Measurements from ENCODE around the gene MANEA. TPM values are rescaled to one million over a fixed set of nuclear protein-coding genes. Genes with fewer than 3 reads are reported as not detected.
A peak's percentile ranks its signal among the peaks of the same experiment; 100 is the strongest.
"Not testable (repeated sequence)": the region's sequence is repeated elsewhere in the genome, so short reads cannot be mapped to it uniquely, and the experiment has no call there.

Gene MANEA
- total and polyA plus RNA-seq, 4 donors: 2.4 to 15.4 (median 8.3) TPM

- H3K27ac ChIP-seq (ENCODE audit: low read depth in 1 of 2, low read length in 1 of 2): peak overlapping the region in 1 of 2 donors; percentile 73
- H3K9me3 ChIP-seq (ENCODE audit: control insufficient read depth in 4 of 4, insufficient read depth in 3 of 4, low read length in 3 of 4): no peaks in the 10 kb centered on the region
- WGBS, 2 donors: 3 to 7% methylated on average over 5 of the region's 5 CpGs
- peaks cover 0 to 3% (median 0%) of the 10 kb centered on the region in 5 donors for H3K4me1 ChIP-seq (ENCODE audit: control insufficient read depth in 5 of 5, insufficient read depth in 5 of 5, low read length in 5 of 5)
- peak; percentile 35 for ATAC-seq (ENCODE audit: insufficient read depth, low FRiP score)
- no peaks in the 10 kb centered on the region for H3K36me3 ChIP-seq (ENCODE audit: control insufficient read depth in 4 of 4, insufficient read depth in 4 of 4, low read length in 4 of 4)
- DNase-seq: peak in 2 of 3 donors; percentile 68 to 74
- H3K27me3 ChIP-seq (ENCODE audit: control insufficient read depth in 3 of 3, insufficient read depth in 3 of 3, low read length in 2 of 3): no peaks in the 10 kb centered on the region
- H3K9ac ChIP-seq (ENCODE audit: insufficient read depth in 1 of 2, low read length in 2 of 2): peak overlapping the region; percentile 30 to 97
- no peak overlapping the region for H3K4me3 ChIP-seq
- TF ChIP-seq CTCF (IDR thresholded peaks at IDR 0.05; ENCODE audit: control extremely low read depth, extremely low read depth): no peak
These were observed 927 bp upstream of the MANEA start for GRCh38 chr6:95576218-95576997.

GRCh38 chr6:95576998-95577303 lies 384 bp upstream of the MANEA start:
- Histone ChIP-seq H3K9ac (ENCODE audit: insufficient read depth in 1 of 2, low read length in 2 of 2) (peak overlapping the region; percentile 30 to 97), H3K27ac (ENCODE audit: low read depth in 1 of 2, low read length in 1 of 2) (peak overlapping the region; percentile 73 to 95), H3K4me3 (peak overlapping the region; percentile 93), H3K9me3 (ENCODE audit: control insufficient read depth in 4 of 4, insufficient read depth in 3 of 4, low read length in 3 of 4) (no peaks in the 10 kb centered on the region), H3K36me3 (ENCODE audit: control insufficient read depth in 4 of 4, insufficient read depth in 4 of 4, low read length in 4 of 4) (no peaks in the 10 kb centered on the region), H3K27me3 (ENCODE audit: control insufficient read depth in 3 of 3, insufficient read depth in 3 of 3, low read length in 2 of 3) (no peaks in the 10 kb centered on the region), H3K4me1 (ENCODE audit: control insufficient read depth in 5 of 5, insufficient read depth in 5 of 5, low read length in 5 of 5) (peaks cover 0 to 3% (median 0%) of the 10 kb centered on the region in 5 donors)
- TF ChIP-seq CTCF (IDR thresholded peaks at IDR 0.05; ENCODE audit: control extremely low read depth, extremely low read depth): no peak
- DNase-seq: no peak
- WGBS, 2 donors: 0% methylated on average over 3 of the region's 3 CpGs
- ATAC-seq (ENCODE audit: insufficient read depth, low FRiP score): no peak

GRCh38 chr6:95578106-95578410 lies 723 bp downstream of the MANEA start:
- Histone ChIP-seq H3K9me3 (ENCODE audit: control insufficient read depth in 4 of 4, insufficient read depth in 3 of 4, low read length in 3 of 4) (no peaks in the 10 kb centered on the region), H3K27ac (ENCODE audit: low read depth in 1 of 2, low read length in 1 of 2) (peak overlapping the region; percentile 94 to 95), H3K9ac (ENCODE audit: insufficient read depth in 1 of 2, low read length in 2 of 2) (peak overlapping the region; percentile 77 to 95), H3K27me3 (ENCODE audit: control insufficient read depth in 3 of 3, insufficient read depth in 3 of 3, low read length in 2 of 3) (no peaks in the 10 kb centered on the region), H3K4me3 (peak overlapping the region; percentile 83), H3K36me3 (ENCODE audit: control insufficient read depth in 4 of 4, insufficient read depth in 4 of 4, low read length in 4 of 4) (no peaks in the 10 kb centered on the region), H3K4me1 (ENCODE audit: control insufficient read depth in 5 of 5, insufficient read depth in 5 of 5, low read length in 5 of 5) (peaks cover 0 to 3% (median 0%) of the 10 kb centered on the region in 5 donors)
- DNase-seq: no peak
- no peak for ATAC-seq (ENCODE audit: insufficient read depth, low FRiP score)
- no peak for TF ChIP-seq CTCF (IDR thresholded peaks at IDR 0.05; ENCODE audit: control extremely low read depth, extremely low read depth)
- WGBS, 2 donors: 4 to 7% methylated on average over 10 of the region's 10 CpGs

- peaks cover 0 to 3% (median 2%) of the 10 kb centered on the region in 4 donors for H3K9me3 ChIP-seq (ENCODE audit: control insufficient read depth in 4 of 4, insufficient read depth in 3 of 4, low read length in 3 of 4)
- H3K27ac ChIP-seq (ENCODE audit: low read depth in 1 of 2, low read length in 1 of 2): no peak overlapping the region
- no peak for ATAC-seq (ENCODE audit: insufficient read depth, low FRiP score)
- H3K4me1 ChIP-seq (ENCODE audit: control insufficient read depth in 5 of 5, insufficient read depth in 5 of 5, low read length in 5 of 5): no peaks in the 10 kb centered on the region
- no peaks in the 10 kb centered on the region for H3K27me3 ChIP-seq (ENCODE audit: control insufficient read depth in 3 of 3, insufficient read depth in 3 of 3, low read length in 2 of 3)
- TF ChIP-seq CTCF (IDR thresholded peaks at IDR 0.05; ENCODE audit: control extremely low read depth, extremely low read depth): no peak
- no peak for DNase-seq
- H3K9ac ChIP-seq (ENCODE audit: insufficient read depth in 1 of 2, low read length in 2 of 2): no peak overlapping the region
- H3K36me3 ChIP-seq (ENCODE audit: control insufficient read depth in 4 of 4, insufficient read depth in 4 of 4, low read length in 4 of 4): no peaks in the 10 kb centered on the region
- H3K4me3 ChIP-seq: no peak overlapping the region
These were observed 3.7 kb downstream of the MANEA start for GRCh38 chr6:95581073-95581472.

- DNase-seq: not testable (repeated sequence)
- 98% methylated on average over 9 of the region's 9 CpGs for WGBS, 2 donors
These were observed 6.9 kb downstream of the MANEA start for GRCh38 chr6:95584226-95584625.

More at GRCh38 chr6:95584226-95584625, 6.9 kb downstream of the MANEA start:
- H3K36me3 ChIP-seq (ENCODE audit: control insufficient read depth in 4 of 4, insufficient read depth in 4 of 4, low read length in 4 of 4); H3K4me3 ChIP-seq; H3K4me1 ChIP-seq (ENCODE audit: control insufficient read depth in 5 of 5, insufficient read depth in 5 of 5, low read length in 5 of 5); H3K9me3 ChIP-seq (ENCODE audit: control insufficient read depth in 4 of 4, insufficient read depth in 3 of 4, low read length in 3 of 4); ATAC-seq (ENCODE audit: insufficient read depth, low FRiP score); H3K27me3 ChIP-seq (ENCODE audit: control insufficient read depth in 3 of 3, insufficient read depth in 3 of 3, low read length in 2 of 3); H3K27ac ChIP-seq (ENCODE audit: low read depth in 1 of 2, low read length in 1 of 2); H3K9ac ChIP-seq (ENCODE audit: insufficient read depth in 1 of 2, low read length in 2 of 2): not testable (repeated sequence)

All from lung (tissue), 12 donors.